ENCODE results near the gene HES1.

HES1 gene

GRCh38 chr3:194139814-194140391, 4.0 kb downstream of the HES1 start:
- no peaks in the 10 kb centered on the region for H3K36me3 ChIP-seq
- no peak for DNase-seq
- H3K27ac ChIP-seq: no peak overlapping the region
- no peaks in the 10 kb centered on the region for H3K9me3 ChIP-seq (ENCODE audit: severe bottlenecking)
- H3K27me3 ChIP-seq (ENCODE audit: insufficient read depth, low read depth, severe bottlenecking): peaks cover 7% of the 10 kb centered on the region
- no peak for TF ChIP-seq CTCF (IDR thresholded peaks at IDR 0.05; ENCODE audit: low read depth, low read length)
- H3K4me3 ChIP-seq (ENCODE audit: low read depth, low read length): no peak overlapping the region

GRCh38 chr3:194140520-194141414, 4.8 kb downstream of the HES1 start:
- no peak for DNase-seq
- Histone ChIP-seq H3K27ac (no peak overlapping the region), H3K27me3 (ENCODE audit: insufficient read depth, low read depth, severe bottlenecking) (peaks cover 7% of the 10 kb centered on the region), H3K4me3 (ENCODE audit: low read depth, low read length) (no peak overlapping the region), H3K9me3 (ENCODE audit: severe bottlenecking) (no peaks in the 10 kb centered on the region), H3K36me3 (no peaks in the 10 kb centered on the region)
- TF ChIP-seq CTCF (IDR thresholded peaks at IDR 0.05; ENCODE audit: low read depth, low read length): no peak

- TF ChIP-seq CTCF (IDR thresholded peaks at IDR 0.05; ENCODE audit: low read depth, low read length): no peak
- no peaks in the 10 kb centered on the region for H3K9me3 ChIP-seq (ENCODE audit: severe bottlenecking)
- H3K4me3 ChIP-seq (ENCODE audit: low read depth, low read length): no peak overlapping the region
- no peak for DNase-seq
- H3K36me3 ChIP-seq: no peaks in the 10 kb centered on the region
- peaks cover 4% of the 10 kb centered on the region for H3K27me3 ChIP-seq (ENCODE audit: insufficient read depth, low read depth, severe bottlenecking)
- no peak overlapping the region for H3K27ac ChIP-seq
Observed at GRCh38 chr3:194141415-194142155, 5.6 kb downstream of the HES1 start.

- Histone ChIP-seq H3K9me3 (ENCODE audit: severe bottlenecking) (no peaks in the 10 kb centered on the region), H3K27me3 (ENCODE audit: insufficient read depth, low read depth, severe bottlenecking) (no peaks in the 10 kb centered on the region), H3K27ac (no peak overlapping the region), H3K4me3 (ENCODE audit: low read depth, low read length) (no peak overlapping the region), H3K36me3 (no peaks in the 10 kb centered on the region)
- no peak for DNase-seq
- TF ChIP-seq CTCF (IDR thresholded peaks at IDR 0.05; ENCODE audit: low read depth, low read length): no peak
Observed at GRCh38 chr3:194142156-194142910, 6.4 kb downstream of the HES1 start.

GRCh38 chr3:194145702-194146101, 9.8 kb downstream of the HES1 start:
- no peaks in the 10 kb centered on the region for H3K27me3 ChIP-seq (ENCODE audit: insufficient read depth, low read depth, severe bottlenecking)
- no peak for DNase-seq
- TF ChIP-seq CTCF (IDR thresholded peaks at IDR 0.05; ENCODE audit: low read depth, low read length): no peak
- H3K9me3 ChIP-seq (ENCODE audit: severe bottlenecking): no peaks in the 10 kb centered on the region
- no peak overlapping the region for H3K4me3 ChIP-seq (ENCODE audit: low read depth, low read length)
- no peak overlapping the region for H3K27ac ChIP-seq
- no peaks in the 10 kb centered on the region for H3K36me3 ChIP-seq

Measured in WERI-Rb-1 (cell line).